IMR-90 (cell line): ENCODE data around the gene FKBP7. TPM values are rescaled to one million over a fixed set of nuclear protein-coding genes. Genes with fewer than 3 reads are reported as not detected.

Experiments
- ATAC-seq: fragments of 200-7000 bp; cut with Tn5 transposase; 2 replicates; pipeline ENCODE4 v1.9.1; 2020; ENCODE audit warnings: low read depth, mild to moderate bottlenecking, moderate library complexity
- BruUV-seq: library from RNA; stranded (reverse); fragments of 400-500 nt; replicated peaks from 2 replicates; lab custom pipeline; 2021; lab: Mats Ljungman, UMichigan
- CTCF ChIA-PET: fragments of 300-600 bp; formaldehyde crosslinking; extraction: SDS; loops from one replicate; lab custom pipeline; 2021; ENCODE audit warnings: antibody characterized with exemption; lab: Yijun Ruan, JAX
- POLR2A ChIA-PET: fragments of 300-600 bp; sonication (Branson Sonifier 250); formaldehyde crosslinking; loops from one replicate; lab custom pipeline; 2022; ENCODE audit warnings: antibody characterized with exemption; ENCODE audit not compliant: unreplicated experiment; lab: Charles Lee
- DNase-seq: peaks from one replicate; pipeline ENCODE4 v3.0.0; 2013
- H2AFZ ChIP-seq: replicated peaks from 2 replicates; pipeline ENCODE3; 2013; ENCODE audit warnings: low read length, mild to moderate bottlenecking; ENCODE audit not compliant: poor library complexity
- H2AK5ac ChIP-seq: 2 replicates; pipeline ENCODE4 v1.6.1; 2013; ENCODE audit warnings: low read depth, low read length, inconsistent platforms
- H2AK9ac ChIP-seq: replicated peaks from 2 replicates; pipeline ENCODE3; 2013; ENCODE audit warnings: mild to moderate bottlenecking, low read depth, low read length, moderate library complexity; ENCODE audit not compliant: poor library complexity
- H2BK120ac ChIP-seq: 2 replicates; pipeline ENCODE4 v1.6.1; 2013; ENCODE audit warnings: low read depth, low read length, inconsistent platforms
- H2BK15ac ChIP-seq: 3 replicates; pipeline ENCODE4 v1.6.1; 2013; ENCODE audit warnings: low read depth, low read length, inconsistent platforms
- H2BK20ac ChIP-seq: 2 replicates; pipeline ENCODE4 v1.6.1; 2013; ENCODE audit warnings: low read depth, mild to moderate bottlenecking, inconsistent platforms, low read length, moderate library complexity
- H2BK5ac ChIP-seq: 2 replicates; pipeline ENCODE4 v1.6.1; 2013; ENCODE audit warnings: mild to moderate bottlenecking, low read depth, low read length, inconsistent platforms; ENCODE audit not compliant: poor library complexity, severe bottlenecking
- H3K14ac ChIP-seq: replicated peaks from 2 replicates; pipeline ENCODE4 v1.6.1; 2013; ENCODE audit warnings: low read depth, low read length, inconsistent platforms
- H3K18ac ChIP-seq: 2 replicates; pipeline ENCODE4 v1.6.1; 2013; ENCODE audit warnings: low read depth, low read length, control low read depth
- H3K23ac ChIP-seq: 2 replicates; pipeline ENCODE4 v1.6.1; 2013; ENCODE audit warnings: low read depth, low read length, inconsistent platforms
- H3K27ac ChIP-seq: 2 replicates; pipeline ENCODE4 v1.5.1; 2013; ENCODE audit warnings: mild to moderate bottlenecking, control low read depth, low read length; ENCODE audit not compliant: insufficient read depth
- H3K27me3 ChIP-seq: 2 replicates; pipeline ENCODE4 v1.6.1; 2013; ENCODE audit warnings: low read length; ENCODE audit not compliant: control insufficient read depth, insufficient read depth
- H3K36me3 ChIP-seq: 2 replicates; pipeline ENCODE4 v1.6.1; 2013; ENCODE audit warnings: low read length, mixed read lengths; ENCODE audit not compliant: control insufficient read depth, insufficient read depth
- H3K4ac ChIP-seq: 2 replicates; pipeline ENCODE4 v1.6.1; 2013; ENCODE audit warnings: low read depth, low read length, inconsistent platforms
- H3K4me1 ChIP-seq: 2 replicates; pipeline ENCODE4 v1.6.1; 2013; ENCODE audit warnings: low read length, mixed read lengths; ENCODE audit not compliant: control insufficient read depth, insufficient read depth
- H3K4me2 ChIP-seq: 2 replicates; pipeline ENCODE4 v1.6.1; 2013; ENCODE audit warnings: low read depth, mild to moderate bottlenecking, control low read depth, low read length, moderate library complexity
- H3K4me3 ChIP-seq: 2 replicates; pipeline ENCODE4 v1.5.1; 2013; ENCODE audit warnings: low read depth, mild to moderate bottlenecking, control low read depth, low read length, moderate library complexity; ENCODE audit not compliant: insufficient read depth
- H3K56ac ChIP-seq: 2 replicates; pipeline ENCODE4 v1.6.1; 2013; ENCODE audit warnings: low read length, inconsistent platforms; ENCODE audit not compliant: insufficient read depth; ENCODE audit errors: extremely low read depth
- H3K79me1 ChIP-seq, 2 experiments: 2 replicates each; pipeline ENCODE4 v1.6.1; 2013; ENCODE audit warnings: low read length in 2 of 2, inconsistent platforms in 1 of 2, low read depth in 1 of 2
- H3K9ac ChIP-seq: 2 replicates; pipeline ENCODE4 v1.6.1; 2013; ENCODE audit warnings: low read depth, low read length, control low read depth
- H3K9me1 ChIP-seq: 2 replicates; pipeline ENCODE4 v1.6.1; 2013; ENCODE audit warnings: low read length, inconsistent platforms; ENCODE audit not compliant: insufficient read depth
- H3K9me3 ChIP-seq: 2 replicates; pipeline ENCODE4 v1.6.1; 2013; ENCODE audit warnings: low read length; ENCODE audit not compliant: control insufficient read depth, insufficient read depth
- H4K20me1 ChIP-seq: 2 replicates; pipeline ENCODE4 v1.6.1; 2013; ENCODE audit warnings: low read length, inconsistent platforms; ENCODE audit not compliant: insufficient read depth
- H4K5ac ChIP-seq: 2 replicates; pipeline ENCODE4 v1.6.1; 2013; ENCODE audit warnings: mild to moderate bottlenecking, low read depth, low read length, control low read depth
- H4K8ac ChIP-seq, 2 experiments: 2 replicates each; pipeline ENCODE4 v1.6.1; 2013; ENCODE audit warnings: low read depth in 2 of 2, low read length in 2 of 2, control low read depth in 1 of 2, inconsistent platforms in 1 of 2
- H4K91ac ChIP-seq: 2 replicates; pipeline ENCODE4 v1.6.1; 2013; ENCODE audit warnings: low read depth, low read length, inconsistent platforms; ENCODE audit not compliant: insufficient read depth
- MAZ ChIP-seq: IDR thresholded peaks from 2 replicates; pipeline ENCODE4 v1.6.1; 2012; ENCODE audit warnings: low read depth, mild to moderate bottlenecking, low read length, improper control_type of control experiment, moderate library complexity, borderline replicate concordance
- POLR2A ChIP-seq: IDR thresholded peaks from 2 replicates; pipeline ENCODE4 v1.6.1; 2012; ENCODE audit warnings: mild to moderate bottlenecking, low read depth, low read length
- WGBS, 2 experiments: methylation state at CpG; one replicate each; pipeline versions ENCODE4 v1.1.5 to v1.1.7; 2013; ENCODE audit warnings: missing lambda C conversion rate in 2 of 2; ENCODE audit not compliant: insufficient read length in 1 of 2; ENCODE audit errors: extremely low coverage in 2 of 2; 5-methylcytosine and 5-hydroxymethylcytosine counted together
- dilution Hi-C: fragments of 300-500 bp; cut with HindIII; formaldehyde crosslinking; loops from one replicate; pipeline ENCODE4 v1.14.3; 2018; ENCODE audit warnings: low sequenced_read_pairs; ENCODE audit not compliant: unreplicated experiment
- in situ Hi-C: fragments of 300-500 bp; cut with MboI; formaldehyde crosslinking; loops from 3 replicates; pipeline ENCODE4 v1.14.3; 2019; ENCODE audit warnings: low sequenced_read_pairs, inconsistent platforms, mixed read lengths
- intact Hi-C: fragments of 100-400 bp; cut with micrococcal nuclease; formaldehyde crosslinking; loops from 2 replicates; pipeline ENCODE4 v1.10.0; 2022
- polyA plus RNA-seq, 3 experiments: library from polyadenylated mRNA; depleted of rRNA; stranded (reverse); fragments of >200 nt; gene quantifications; 2 replicates each; pipeline ENCODE4 v1.2.3, GENCODE V29; 2012; ENCODE audit warnings: low replicate concordance in 1 of 3
- total RNA-seq: library from RNA; depleted of rRNA; stranded (reverse); fragments of >200 nt; gene quantifications from 2 replicates; pipeline ENCODE4 v1.2.3, GENCODE V29; 2012

FKBP7 gene
- total and polyA plus RNA-seq, 2 of the 4 experiments (the other 2 are of a cell fraction), result 32.6 to 51.0 TPM

- intact Hi-C loops (no loop called here), in situ Hi-C loops (no loop called here), dilution Hi-C loops (no loop called here)
- Histone ChIP-seq H3K23ac (no peak overlapping the region), H4K20me1 (no peaks in the 10 kb centered on the region), H3K4me1 (peaks cover 5% of the 10 kb centered on the region; the same call in 1 of the 2 replicates), H2BK20ac (no peak overlapping the region), H3K9ac (no peak overlapping the region), H3K36me3 (peaks cover 9% of the 10 kb centered on the region), H2BK5ac (no peak overlapping the region), H3K18ac (no peak overlapping the region), H3K4ac (no peak overlapping the region), H2AFZ (no peak overlapping the region), H4K5ac (no peak overlapping the region), H4K8ac (no peak overlapping the region), H2BK15ac (no peak overlapping the region), H3K9me3 (no peaks in the 10 kb centered on the region), H3K4me3 (no peak overlapping the region), H2AK5ac (no peak overlapping the region), H2AK9ac (no peak overlapping the region), H2BK120ac (no peak overlapping the region), H3K14ac (no peak overlapping the region), H3K56ac (no peak overlapping the region), H3K27ac (no peak overlapping the region), H3K4me2 (no peak overlapping the region), H3K27me3 (no peaks in the 10 kb centered on the region), H3K9me1 (no peaks in the 10 kb centered on the region; the same call in 1 of the 2 replicates), H4K91ac (no peak overlapping the region), H3K79me1 (peaks cover 3 to 8% of the 10 kb centered on the region in 2 experiments; a peak in 3 of 4 replicates)
- ATAC-seq (no peak), DNase-seq (no peak)
- no TSS peak for BruUV-seq
- ChIA-PET POLR2A (no interaction called here), CTCF (no interaction called here)
- WGBS, 2 experiments, result no CpG with 5 or more reads among the region's 7 CpGs
- TF ChIP-seq MAZ (no peak), POLR2A (no peak)
Observed at GRCh38 chr2:178469219-178469849, 9.1 kb downstream of the FKBP7 start.
